Lower lobe of right lung (tissue), 2 donors: ENCODE measurements around the gene PNKD. TPM values are rescaled to one million over a fixed set of nuclear protein-coding genes. Genes with fewer than 3 reads are reported as not detected.

Source experiments
- ATAC-seq, 2 donors: fragments of 200-7000 bp; cut with Tn5 transposase; one replicate each; pipeline ENCODE4 v1.9.1; 2020 to 2022; ENCODE audit warnings: mild to moderate bottlenecking in 2 of 2, moderate library complexity in 2 of 2
- DNase-seq: peaks from one replicate; pipeline ENCODE4 v3.0.0-alpha.2; 2020
- H3K27ac ChIP-seq: fragments of 200-600 bp; one replicate; pipeline ENCODE4 v1.8.0; 2022
- H3K27me3 ChIP-seq: fragments of 200-600 bp; one replicate; pipeline ENCODE4 v1.8.0; 2022; ENCODE audit warnings: low read depth
- H3K36me3 ChIP-seq: fragments of 200-600 bp; one replicate; pipeline ENCODE4 v1.8.0; 2022; ENCODE audit warnings: mild to moderate bottlenecking
- H3K4me1 ChIP-seq: fragments of 200-600 bp; one replicate; pipeline ENCODE4 v1.8.0; 2022
- H3K4me3 ChIP-seq: fragments of 200-600 bp; one replicate; pipeline ENCODE4 v1.8.0; 2022; ENCODE audit warnings: mild to moderate bottlenecking
- H3K9me3 ChIP-seq: fragments of 200-600 bp; one replicate; pipeline ENCODE4 v1.8.0; 2022
- CTCF ChIP-seq: fragments of 200-600 bp; IDR thresholded peaks from one replicate; pipeline ENCODE4 v1.8.0; 2022; ENCODE audit warnings: antibody characterized with exemption, mild to moderate bottlenecking
- intact Hi-C: fragments of 100-400 bp; cut with DNase I; formaldehyde crosslinking; loops from one replicate; pipeline ENCODE4 v1.11.0; 2022
- total RNA-seq: library from RNA; stranded (reverse); fragmentation: NEBNext Ultra II Directional; extraction: Animal tissue kit (Norgen Biotek cat#: 25700); gene quantifications from one replicate; pipeline ENCODE4 v1.2.1, GENCODE V29; 2021
- donor health status: DM: no; HTN: yes; CAD: no; lungs with severe emphysema.

The PNKD gene
- total RNA-seq, 1 donor from 2014 or later, result 65.8 TPM

GRCh38 chr2:218234521-218234920, 35.8 kb upstream of the PNKD start:
- ATAC-seq, result peak in 1 of 2 donors; percentile 58
- H3K9me3 ChIP-seq, result no peaks in the 10 kb centered on the region
- intact Hi-C loops, result no loop called here
- H3K4me3 ChIP-seq, result no peak overlapping the region
- no peak for DNase-seq
- H3K27me3 ChIP-seq, result no peaks in the 10 kb centered on the region
- TF ChIP-seq CTCF, result no peak
- peaks cover 24% of the 10 kb centered on the region for H3K4me1 ChIP-seq
- H3K27ac ChIP-seq, result no peak overlapping the region
- H3K36me3 ChIP-seq, result peaks cover 100% of the 10 kb centered on the region

DNA sequence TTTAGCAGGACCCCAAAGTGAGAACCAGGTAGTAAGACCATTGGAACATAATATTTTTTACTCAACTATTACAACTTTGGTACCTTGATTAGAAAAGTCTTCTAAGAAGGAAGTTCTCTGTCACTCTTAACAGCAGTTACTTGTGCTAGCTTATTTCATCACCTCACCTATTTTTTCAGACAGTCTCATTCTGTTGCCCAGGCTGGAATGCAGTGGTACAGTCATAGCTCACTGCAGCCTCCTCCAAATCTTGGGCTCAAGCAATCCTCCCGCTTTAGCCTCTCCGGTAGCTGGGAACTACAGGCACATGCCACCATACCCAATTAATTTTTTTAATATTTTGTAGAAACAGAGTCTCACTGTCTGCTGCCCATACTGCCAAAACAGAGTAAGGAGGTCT, 35.3 kb upstream of the PNKD start:
- intact Hi-C loops, result no loop called here
- peak in 1 of 2 donors; percentile 51 for ATAC-seq
- H3K27me3 ChIP-seq, result no peaks in the 10 kb centered on the region
- no peak overlapping the region for H3K27ac ChIP-seq
- H3K4me3 ChIP-seq, result no peak overlapping the region
- H3K36me3 ChIP-seq, result peaks cover 100% of the 10 kb centered on the region
- H3K9me3 ChIP-seq, result no peaks in the 10 kb centered on the region
- peaks cover 19% of the 10 kb centered on the region for H3K4me1 ChIP-seq
- no peak for DNase-seq
- no peak for TF ChIP-seq CTCF

GRCh38 chr2:218236829-218237228, 33.5 kb upstream of the PNKD start:
- H3K4me1 ChIP-seq, result peaks cover 4% of the 10 kb centered on the region
- TF ChIP-seq CTCF, result no peak
- intact Hi-C loops, result no loop called here
- H3K36me3 ChIP-seq, result peaks cover 100% of the 10 kb centered on the region
- no peak overlapping the region for H3K27ac ChIP-seq
- H3K9me3 ChIP-seq, result no peaks in the 10 kb centered on the region
- ATAC-seq (no peak), DNase-seq (no peak)
- H3K4me3 ChIP-seq, result no peak overlapping the region
- H3K27me3 ChIP-seq, result no peaks in the 10 kb centered on the region

DNA sequence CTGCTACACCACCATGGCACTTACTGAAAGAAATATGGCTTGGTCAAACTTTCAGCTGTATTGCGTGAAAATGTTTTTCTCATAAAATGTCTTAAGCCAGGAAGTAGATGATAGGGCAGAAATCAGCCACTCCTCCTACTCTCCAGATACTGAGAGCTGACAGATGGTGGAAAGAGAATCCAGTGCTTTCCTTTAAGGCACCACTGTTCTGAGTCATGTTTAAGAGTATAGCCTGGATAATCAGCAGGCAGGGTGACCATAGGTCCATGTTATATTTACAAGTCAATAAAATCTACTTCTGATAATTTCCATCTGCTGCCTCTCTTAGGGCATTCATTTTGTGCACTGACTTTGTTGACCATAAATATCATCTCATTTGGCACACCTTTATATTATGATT, 31.4 kb upstream of the PNKD start:
- H3K27ac ChIP-seq, result no peak overlapping the region
- DNase-seq (no peak), ATAC-seq (no peak)
- intact Hi-C loops, result no loop called here
- H3K4me3 ChIP-seq, result no peak overlapping the region
- no peaks in the 10 kb centered on the region for H3K9me3 ChIP-seq
- peaks cover 100% of the 10 kb centered on the region for H3K36me3 ChIP-seq
- peaks cover 4% of the 10 kb centered on the region for H3K4me1 ChIP-seq
- H3K27me3 ChIP-seq, result no peaks in the 10 kb centered on the region
- TF ChIP-seq CTCF, result no peak

- Histone ChIP-seq H3K27me3 (no peaks in the 10 kb centered on the region), H3K27ac (no peak overlapping the region), H3K36me3 (peaks cover 100% of the 10 kb centered on the region), H3K4me3 (no peak overlapping the region), H3K4me1 (peaks cover 8% of the 10 kb centered on the region), H3K9me3 (no peaks in the 10 kb centered on the region)
- ATAC-seq (no peak), DNase-seq (no peak)
- no peak for TF ChIP-seq CTCF
- intact Hi-C loops, result no loop called here
These were observed 26.1 kb upstream of the PNKD start for GRCh38 chr2:218244204-218244603.

DNA sequence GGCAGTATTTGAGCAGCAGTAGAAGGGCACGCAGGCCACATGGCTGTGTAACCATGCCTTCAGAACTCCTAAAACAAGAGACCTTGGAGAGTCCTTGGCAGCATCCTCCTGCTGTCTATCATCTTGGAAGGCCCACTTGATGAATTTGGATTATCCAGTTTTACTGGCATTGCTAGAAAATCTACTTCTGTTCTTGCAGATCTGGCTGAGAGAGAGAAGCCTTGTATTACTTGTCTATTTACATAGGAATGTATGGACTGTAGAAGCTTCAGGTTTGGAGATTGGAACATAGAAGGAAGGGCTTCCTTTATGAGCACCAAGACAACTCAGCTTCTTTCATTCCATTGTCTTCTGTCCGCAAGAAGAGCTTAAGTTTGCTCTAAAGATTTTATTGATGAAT, 25.7 kb upstream of the PNKD start:
- Histone ChIP-seq H3K4me3 (no peak overlapping the region), H3K36me3 (peaks cover 100% of the 10 kb centered on the region), H3K27me3 (no peaks in the 10 kb centered on the region), H3K27ac (no peak overlapping the region), H3K4me1 (peaks cover 8% of the 10 kb centered on the region), H3K9me3 (no peaks in the 10 kb centered on the region)
- intact Hi-C loops, result no loop called here
- DNase-seq (no peak), ATAC-seq (no peak)
- no peak for TF ChIP-seq CTCF
